NCI-H2227 (cell line): Measurements from ENCODE around the gene INO80C.

Experiments used
- DNase-seq: peaks from one replicate; lab custom pipeline; 2025; ENCODE audit not compliant: unreplicated experiment; lab: John Stamatoyannopoulos, UW

Gene INO80C

GRCh38 chr18:35435401-35435800 lies 62.4 kb downstream of the INO80C start:
- no peak for DNase-seq

DNA sequence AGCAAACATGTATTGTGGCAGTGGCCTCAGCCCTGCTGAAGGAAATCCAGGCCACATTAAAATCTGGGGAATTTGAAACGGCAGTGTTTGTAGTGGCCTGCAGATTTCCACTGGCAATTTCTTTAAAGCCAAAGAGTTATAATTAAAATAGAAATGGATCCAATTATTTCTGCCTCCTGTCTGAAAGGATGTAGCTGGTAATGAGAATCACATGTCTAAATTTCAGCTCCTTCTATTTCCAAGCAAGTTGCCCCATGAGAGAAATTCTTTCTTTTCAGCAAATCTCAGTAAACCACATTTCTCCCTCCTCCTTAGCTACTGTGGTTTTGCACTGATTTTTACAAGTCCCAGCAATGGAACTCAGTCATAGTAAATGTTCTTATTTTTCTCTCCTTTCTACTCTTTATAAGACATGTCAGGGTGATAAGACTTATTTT lies 65.2 kb downstream of the INO80C start:
- DNase-seq: no peak

DNA sequence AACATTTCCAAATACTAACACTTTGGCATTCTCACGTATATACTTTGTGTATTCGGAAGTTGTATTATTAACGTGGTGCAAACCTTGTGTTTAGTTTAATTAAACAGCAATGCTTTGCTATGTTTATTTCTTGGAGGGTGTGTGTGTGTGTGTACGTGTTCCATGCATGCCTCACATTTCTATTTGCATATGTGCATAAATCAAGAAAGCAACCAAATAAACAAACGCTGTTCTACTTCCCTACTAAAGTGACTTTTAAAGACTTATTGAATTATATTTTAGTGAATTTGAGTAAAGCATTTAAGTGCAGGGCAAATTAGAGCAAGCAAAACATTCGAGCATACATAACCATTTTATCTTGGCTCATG lies 66.4 kb downstream of the INO80C start:
- DNase-seq: no peak

DNA sequence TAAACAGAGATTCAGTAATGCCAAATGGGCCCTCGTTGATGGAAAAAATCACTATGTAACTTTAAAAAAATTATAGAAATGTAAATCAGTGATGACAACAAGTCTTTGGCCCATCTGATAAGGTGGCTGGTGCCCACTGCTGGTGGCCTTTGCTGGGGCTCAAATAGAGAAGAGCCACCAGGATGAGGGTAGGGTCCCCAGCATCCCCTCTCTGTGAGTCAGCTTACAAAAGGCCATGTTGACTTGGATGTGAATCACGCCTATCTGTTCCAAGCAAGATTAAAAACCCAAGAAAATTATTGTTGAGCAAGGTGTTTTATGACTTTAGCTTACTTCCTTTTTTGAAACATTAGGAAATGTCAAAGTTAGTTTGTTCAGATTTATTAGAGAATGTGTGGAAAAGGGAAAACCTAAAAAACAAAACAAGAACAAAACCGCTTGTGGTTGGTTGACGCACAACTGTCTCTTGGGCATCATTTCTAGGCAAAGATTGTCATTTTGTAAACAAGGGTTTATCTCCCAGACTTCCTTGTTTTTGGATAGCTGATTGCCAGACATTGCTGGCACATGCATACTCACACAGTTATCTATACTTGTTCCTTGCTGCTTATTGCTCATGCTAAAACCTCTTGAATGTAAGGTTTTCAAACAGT lies 66.9 kb downstream of the INO80C start:
- DNase-seq: no peak

GRCh38 chr18:35426786-35427185 lies 71.0 kb downstream of the INO80C start:
- DNase-seq: no peak

DNA sequence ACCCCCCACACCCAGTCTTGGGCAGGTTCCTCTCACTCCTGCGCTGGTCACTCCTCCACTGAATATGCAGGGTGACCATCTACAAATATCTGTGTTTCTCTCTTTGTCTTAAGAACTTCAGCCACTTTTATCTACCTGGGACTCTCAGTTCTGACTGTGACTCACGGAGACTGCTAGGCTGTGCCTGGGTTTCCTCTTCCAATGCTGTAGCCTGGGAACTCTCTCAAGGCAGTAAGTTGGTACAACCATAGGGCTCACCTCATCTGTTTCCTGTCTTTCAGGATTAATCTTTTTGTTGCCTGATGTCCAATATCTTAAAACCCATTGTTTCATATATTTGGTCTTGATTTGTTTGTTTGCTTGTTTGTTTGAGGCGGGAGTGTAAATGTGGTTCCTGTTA lies 73.4 kb downstream of the INO80C start:
- DNase-seq: no peak

DNA sequence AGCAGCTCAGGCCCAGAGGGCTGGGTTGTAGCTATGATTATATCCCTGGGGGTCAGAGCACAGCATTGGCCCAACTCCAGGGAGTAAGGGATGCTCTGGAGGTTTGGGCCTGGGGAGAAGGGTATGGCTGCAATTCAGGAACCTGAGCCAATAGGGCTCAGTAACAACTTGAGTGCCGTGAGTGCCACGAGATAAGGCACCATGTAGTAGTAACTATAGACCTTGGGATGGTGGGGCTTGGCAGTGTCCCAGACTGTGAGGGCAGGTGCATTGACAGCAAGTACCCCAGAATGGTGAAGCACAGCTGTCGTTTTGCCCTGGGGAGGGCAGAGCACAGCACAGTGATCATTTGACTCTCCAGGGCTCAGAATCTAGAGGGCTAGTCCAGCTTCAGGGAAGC lies 75.5 kb downstream of the INO80C start:
- DNase-seq: no peak

- DNase-seq: no peak
These were observed 79.2 kb downstream of the INO80C start for GRCh38 chr18:35418610-35419009.
